ENCODE measurements around the gene ZSCAN5A. TPM values are rescaled to one million over a fixed set of nuclear protein-coding genes. Genes with fewer than 3 reads are reported as not detected.
"Not testable (repeated sequence)": the region's sequence is repeated elsewhere in the genome, so short reads cannot be mapped to it uniquely, and the experiment has no call there.

The ZSCAN5A gene
- total RNA-seq, 4 donors from 2014 or later = 5.1 to 21.3 (median 10.1) TPM

- DNase-seq (ENCODE audit: low spot score in 2 of 2) = no peak
- H3K4me3 ChIP-seq = no peak overlapping the region
- H3K36me3 ChIP-seq = peaks cover 0 to 41% (median 0%) of the 10 kb centered on the region in 3 donors
- peaks cover 0 to 3% of the 10 kb centered on the region in 2 donors for H3K27me3 ChIP-seq
- peaks cover 0 to 11% (median 3%) of the 10 kb centered on the region in 4 donors for H3K4me1 ChIP-seq
- no peak overlapping the region for H3K27ac ChIP-seq
- WGBS, 2 donors = 91 to 93% methylated on average over 14 of the region's 14 CpGs
- TF ChIP-seq POLR2A (IDR thresholded peaks at IDR 0.05) (no peak), CTCF (IDR thresholded peaks at IDR 0.05) (no peak), EP300 (IDR thresholded peaks at IDR 0.05) (no peak)
- H3K9me3 ChIP-seq = peaks cover 0 to 6% (median 0%) of the 10 kb centered on the region in 4 donors
Measured at GRCh38 chr19:56221851-56222250, 92.8 kb downstream of the ZSCAN5A start.

GRCh38 chr19:56221442-56221841 is 93.2 kb downstream of the ZSCAN5A start:
- not testable (repeated sequence) for H3K4me3 ChIP-seq; H3K9me3 ChIP-seq; H3K27me3 ChIP-seq; H3K27ac ChIP-seq; DNase-seq (ENCODE audit: low spot score in 2 of 2)
- peaks cover 0 to 12% (median 3%) of the 10 kb centered on the region in 4 donors for H3K4me1 ChIP-seq
- 52 to 66% methylated on average over 9 of the region's 9 CpGs for WGBS, 2 donors
- peaks cover 0 to 41% (median 0%) of the 10 kb centered on the region in 3 donors for H3K36me3 ChIP-seq

GRCh38 chr19:56218961-56219360 is 95.7 kb downstream of the ZSCAN5A start:
- TF ChIP-seq POLR2A (IDR thresholded peaks at IDR 0.05) (no peak), EP300 (IDR thresholded peaks at IDR 0.05) (no peak), CTCF (IDR thresholded peaks at IDR 0.05) (no peak)
- 87 to 92% methylated on average over 10 of the region's 10 CpGs for WGBS, 2 donors
- DNase-seq (ENCODE audit: low spot score in 2 of 2) = no peak
- peaks cover 0 to 12% (median 3%) of the 10 kb centered on the region in 4 donors for H3K4me1 ChIP-seq
- no peak overlapping the region for H3K27ac ChIP-seq
- peaks cover 0 to 41% (median 0%) of the 10 kb centered on the region in 3 donors for H3K36me3 ChIP-seq
- peaks cover 0 to 3% of the 10 kb centered on the region in 2 donors for H3K27me3 ChIP-seq
- H3K9me3 ChIP-seq = peaks cover 0 to 6% (median 0%) of the 10 kb centered on the region in 4 donors
- H3K4me3 ChIP-seq = no peak overlapping the region

GRCh38 chr19:56217039-56217949 is 97.3 kb downstream of the ZSCAN5A start:
- DNase-seq (ENCODE audit: low spot score in 2 of 2) = no peak

GRCh38 chr19:56211718-56212117 is 102.9 kb downstream of the ZSCAN5A start:
- Histone ChIP-seq H3K36me3 (no peaks in the 10 kb centered on the region), H3K4me3 (no peak overlapping the region), H3K27me3 (no peaks in the 10 kb centered on the region), H3K27ac (no peak overlapping the region), H3K9me3 (no peaks in the 10 kb centered on the region), H3K4me1 (no peaks in the 10 kb centered on the region)
- no peak for DNase-seq (ENCODE audit: low spot score in 2 of 2)
- no peak for TF ChIP-seq EP300 (IDR thresholded peaks at IDR 0.05)
- no peak for TF ChIP-seq CTCF (IDR thresholded peaks at IDR 0.05)
- no peak for TF ChIP-seq POLR2A (IDR thresholded peaks at IDR 0.05)
- WGBS, 2 donors = 51 to 52% methylated on average over 4 of the region's 4 CpGs

More at GRCh38 chr19:56217039-56217949, 97.3 kb downstream of the ZSCAN5A start:
- Histone ChIP-seq H3K27ac (no peak overlapping the region), H3K9me3 (peaks cover 0 to 6% (median 0%) of the 10 kb centered on the region in 4 donors), H3K4me1 (peaks cover 0 to 12% (median 3%) of the 10 kb centered on the region in 4 donors), H3K27me3 (peaks cover 0 to 3% of the 10 kb centered on the region in 2 donors), H3K36me3 (peaks cover 0 to 24% (median 0%) of the 10 kb centered on the region in 3 donors), H3K4me3 (peak overlapping the region; percentile 7 to 48 (median 16))
- TF ChIP-seq EP300 (IDR thresholded peaks at IDR 0.05) (no peak), CTCF (IDR thresholded peaks at IDR 0.05) (no peak), POLR2A (IDR thresholded peaks at IDR 0.05) (no peak)
- WGBS, 2 donors = 12 to 19% methylated on average over 30 to 74 of the region's 79 CpGs

- H3K4me3 ChIP-seq; H3K4me1 ChIP-seq; DNase-seq (ENCODE audit: low spot score in 2 of 2); H3K27me3 ChIP-seq; H3K36me3 ChIP-seq; H3K27ac ChIP-seq; H3K9me3 ChIP-seq: not testable (repeated sequence)
- 84 to 88% methylated on average over 9 of the region's 9 CpGs for WGBS, 2 donors
Measured at GRCh38 chr19:56210036-56210435, 104.6 kb downstream of the ZSCAN5A start.

All from tibial nerve (tissue), 4 donors.